Dermis blood vessel endothelial cell (primary cell): ENCODE measurements around the gene PRR33. TPM values are rescaled to one million over a fixed set of nuclear protein-coding genes. Genes with fewer than 3 reads are reported as not detected.

Source experiments
- DNase-seq: peaks from one replicate; pipeline ENCODE4 v3.0.0; 2010
- total RNA-seq: library from RNA; depleted of rRNA; stranded (reverse); fragments of >200 nt; gene quantifications from 2 replicates; pipeline ENCODE4 v1.2.3, GENCODE V29; 2014

PRR33 gene
- total RNA-seq, 1 donor from 2014 or later = not detected

DNA sequence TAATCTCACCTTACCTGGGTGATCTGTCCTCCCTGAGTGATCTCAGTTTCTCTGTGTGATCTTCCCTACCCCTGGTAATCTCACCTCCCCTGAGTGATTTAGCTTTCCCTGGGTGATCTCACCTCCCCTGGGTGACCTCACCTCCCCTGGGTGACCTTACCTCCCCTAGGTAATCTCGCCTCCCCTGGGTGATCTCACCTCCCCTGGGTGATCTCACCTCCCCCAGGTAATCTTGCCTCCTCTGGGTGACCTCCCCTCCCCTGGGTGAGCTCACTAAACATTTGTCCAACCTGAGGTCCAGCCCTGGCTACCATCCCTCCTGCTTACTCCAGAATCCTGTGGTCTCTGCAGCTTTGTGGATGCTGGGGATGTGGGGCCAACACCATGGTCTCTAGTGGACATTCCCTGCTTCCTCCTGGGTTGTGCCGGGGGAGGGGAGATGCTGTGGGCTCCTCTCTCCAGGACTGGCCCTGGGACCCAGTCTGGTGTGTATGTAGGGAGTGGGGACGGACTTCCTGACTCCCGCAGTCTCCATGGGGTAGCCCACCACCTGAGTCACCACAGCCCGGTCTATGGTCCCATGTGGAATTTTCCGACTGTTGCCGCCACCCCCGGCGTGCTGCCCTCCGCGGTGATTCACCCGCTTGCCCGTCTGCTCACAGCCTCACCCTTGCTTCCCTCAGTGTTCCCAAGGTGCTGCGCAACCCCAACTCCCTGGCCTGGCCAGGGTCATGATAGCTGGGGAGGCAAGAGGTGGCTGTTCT, 28.9 kb downstream of the PRR33 start:
- peak; percentile 46 for DNase-seq

DNA sequence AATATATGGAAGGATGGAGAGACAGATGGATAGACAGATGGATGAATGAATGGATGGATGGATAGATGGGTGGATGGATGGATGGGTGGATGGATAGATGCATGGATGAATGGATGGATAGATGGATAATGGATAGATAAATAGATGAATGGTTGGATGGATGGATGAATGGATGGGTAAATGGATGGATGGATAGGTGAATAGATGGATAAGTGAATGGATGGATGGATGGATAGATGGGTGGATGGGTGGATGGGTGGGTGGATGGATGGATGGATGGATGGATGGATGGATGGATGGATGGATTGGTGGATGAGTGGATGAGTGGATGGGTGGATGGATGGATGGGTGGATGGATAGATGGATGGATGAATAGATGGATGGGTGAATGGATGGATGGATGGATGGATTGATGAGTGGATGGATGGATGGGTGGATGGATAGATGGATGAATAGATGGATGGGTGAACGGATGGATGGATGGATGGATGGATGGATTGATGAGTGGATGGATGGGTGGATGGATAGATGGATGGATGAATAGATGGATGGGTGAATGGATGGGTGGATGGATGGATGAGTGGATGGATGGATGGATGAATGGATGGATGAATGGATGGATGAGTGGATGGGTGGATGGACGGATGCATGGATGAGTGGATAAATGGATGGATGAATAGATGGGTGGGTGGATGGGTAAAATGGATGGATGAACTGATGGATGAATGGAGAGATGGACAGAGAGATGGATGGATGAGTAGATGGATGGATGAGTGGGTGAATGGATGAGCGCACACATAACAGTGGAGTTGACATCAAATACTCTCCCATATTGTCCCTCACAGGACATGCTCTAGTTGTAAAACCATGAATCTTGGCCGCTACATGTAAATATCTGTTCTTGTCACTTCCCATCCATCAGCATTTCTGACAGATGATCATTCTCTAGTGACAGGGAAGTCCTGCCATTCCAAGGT, 30.0 kb downstream of the PRR33 start:
- no peak for DNase-seq

DNA sequence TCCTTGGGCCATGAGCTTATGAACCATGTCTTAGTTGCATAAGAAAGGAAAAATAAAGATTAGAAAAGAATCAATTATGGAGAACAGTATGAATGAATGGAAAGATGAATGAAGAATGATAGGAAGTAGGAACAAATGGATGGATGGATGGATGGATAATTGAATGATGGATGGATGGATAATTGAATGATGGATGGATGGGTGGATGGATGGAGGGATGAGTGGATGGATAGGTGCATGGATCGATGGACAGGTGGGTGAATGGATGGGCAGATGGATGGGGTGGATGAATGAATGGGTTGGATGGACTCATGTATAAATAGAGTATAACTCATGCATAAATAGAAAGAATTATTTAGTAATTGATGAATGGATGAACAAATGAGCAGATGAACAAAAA, 31.6 kb downstream of the PRR33 start:
- no peak for DNase-seq

DNA sequence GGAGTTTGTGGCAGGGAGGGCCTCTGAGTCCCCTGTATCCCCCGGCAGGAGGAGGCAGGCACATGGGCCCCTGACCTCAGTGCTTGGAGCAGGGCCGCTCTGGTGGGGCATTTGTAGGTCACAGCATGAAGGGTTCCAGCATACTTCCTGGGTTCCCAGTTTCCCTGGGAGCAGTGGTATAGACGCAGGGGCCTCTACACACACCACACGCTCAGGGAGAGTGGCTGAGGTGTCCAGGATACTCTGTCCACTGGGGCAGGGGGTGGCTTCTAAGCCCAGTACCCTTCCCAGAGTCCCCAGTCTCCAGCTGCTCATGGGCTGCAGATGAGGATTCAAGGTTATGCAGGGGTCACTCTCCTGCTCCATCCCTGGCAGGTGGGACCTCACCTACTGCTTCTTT, 32.7 kb downstream of the PRR33 start:
- no peak for DNase-seq

DNA sequence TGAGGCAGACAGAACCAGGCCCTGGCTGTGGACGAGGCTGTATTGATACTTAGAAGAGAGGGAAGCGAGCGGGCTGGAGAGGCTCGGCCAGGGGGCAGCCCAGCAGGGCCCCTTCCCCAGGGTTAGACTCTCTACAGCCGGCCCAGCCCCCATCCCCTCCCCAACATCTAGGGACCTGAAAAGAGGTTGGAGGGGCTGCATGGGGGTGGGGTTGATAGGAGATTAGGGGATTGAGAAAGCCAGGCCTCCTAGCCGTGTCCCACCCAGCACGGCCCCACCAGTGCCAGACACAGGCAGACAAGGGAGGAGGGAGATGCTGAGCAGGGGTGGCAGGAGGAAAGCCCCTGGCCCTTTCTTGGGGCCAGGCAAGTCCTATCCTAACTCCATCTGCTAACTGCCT, 33.1 kb downstream of the PRR33 start:
- DNase-seq = no peak

DNA sequence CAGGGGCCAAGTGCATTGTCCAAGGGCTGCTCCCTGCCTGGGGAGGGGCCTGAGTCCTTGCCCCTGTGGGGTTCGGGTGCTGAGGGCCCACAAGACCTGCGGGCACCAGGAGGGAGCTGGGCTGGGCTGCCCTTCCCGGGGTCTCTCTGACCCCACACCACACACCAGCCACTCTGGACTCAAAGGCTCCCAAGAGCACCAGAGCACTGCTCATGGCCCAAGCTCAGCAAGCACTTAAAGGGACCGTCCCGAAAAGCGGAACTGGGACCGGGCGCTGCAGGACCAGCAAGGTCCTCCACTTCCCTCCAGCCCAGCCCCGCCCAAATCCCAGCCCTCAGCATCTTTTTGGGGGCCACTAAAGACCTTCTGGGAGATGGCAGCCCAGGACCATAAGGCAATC, 33.5 kb downstream of the PRR33 start:
- no peak for DNase-seq

DNA sequence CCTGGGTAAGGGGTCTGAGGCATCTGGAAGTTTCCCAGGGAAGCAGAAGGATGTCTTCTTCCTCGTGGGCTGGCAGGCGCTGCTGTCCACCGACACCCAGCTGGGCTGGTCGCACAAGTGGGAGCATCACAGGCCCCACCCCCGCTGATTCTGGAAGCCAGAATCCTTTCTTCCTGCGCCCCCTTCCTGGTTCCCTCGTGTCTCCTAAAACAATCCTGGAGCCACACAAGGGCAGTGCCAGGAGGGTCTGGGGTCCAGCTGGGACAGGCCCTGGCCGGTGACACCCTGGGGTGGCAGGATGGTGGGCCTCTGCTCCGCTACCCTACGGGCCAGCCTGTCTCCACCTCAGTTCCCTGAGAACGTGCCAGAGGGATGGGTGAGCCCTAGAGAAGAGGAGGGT, 34.6 kb downstream of the PRR33 start:
- DNase-seq = no peak

DNA sequence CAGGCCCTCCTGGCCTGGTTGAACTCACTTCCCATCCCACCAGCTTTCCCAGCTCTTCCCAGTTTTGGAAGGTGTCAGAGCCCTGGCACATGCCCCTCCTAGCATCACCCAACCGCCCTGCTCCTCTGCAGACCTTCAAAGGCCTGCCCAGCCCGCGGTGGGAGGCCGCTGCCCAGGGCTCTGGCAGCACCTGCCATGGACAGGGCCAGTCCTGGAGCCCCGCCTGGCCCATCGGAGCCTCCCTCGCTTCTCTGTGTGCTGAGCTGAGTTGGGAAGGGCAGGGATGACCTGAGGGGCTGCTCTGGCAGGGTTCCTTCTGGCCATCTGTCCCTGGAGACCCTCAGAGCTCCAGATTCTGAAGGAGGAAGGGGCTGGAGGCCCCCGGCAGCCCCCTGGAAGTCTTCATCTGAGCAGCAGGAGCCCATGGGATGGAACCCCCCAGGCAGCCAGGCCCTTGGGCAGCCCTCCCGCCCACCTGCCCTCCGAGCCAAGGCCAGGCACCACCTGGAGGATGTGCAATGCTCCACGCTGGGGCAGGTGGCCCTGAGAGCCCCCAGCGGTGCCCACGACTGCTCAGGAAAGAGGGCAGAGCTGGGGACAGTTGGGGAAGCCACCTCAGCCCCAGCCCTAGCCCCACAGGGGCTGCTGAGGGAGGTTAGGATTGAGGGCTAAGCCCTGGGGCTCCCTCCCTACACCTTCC, 35.2 kb downstream of the PRR33 start:
- no peak for DNase-seq

DNA sequence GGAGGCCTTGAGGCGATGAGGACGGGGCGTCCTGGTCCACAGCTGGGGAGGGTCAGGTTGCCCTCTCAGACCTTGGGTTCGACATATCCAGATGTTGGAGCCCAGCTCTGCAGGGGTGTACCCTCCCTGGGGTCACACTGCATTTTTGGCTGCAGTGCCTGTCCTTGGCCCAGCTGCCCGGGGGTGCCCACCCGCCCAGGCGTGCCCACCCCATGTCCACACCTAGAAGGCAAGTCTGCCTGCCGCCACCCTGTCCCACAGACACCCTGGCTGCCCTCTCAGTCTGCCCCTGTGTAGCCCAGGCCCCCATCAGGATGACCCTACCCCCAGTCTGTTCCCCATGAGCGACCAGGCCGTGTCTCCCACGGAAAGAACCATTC, 35.8 kb downstream of the PRR33 start:
- DNase-seq = no peak

DNA sequence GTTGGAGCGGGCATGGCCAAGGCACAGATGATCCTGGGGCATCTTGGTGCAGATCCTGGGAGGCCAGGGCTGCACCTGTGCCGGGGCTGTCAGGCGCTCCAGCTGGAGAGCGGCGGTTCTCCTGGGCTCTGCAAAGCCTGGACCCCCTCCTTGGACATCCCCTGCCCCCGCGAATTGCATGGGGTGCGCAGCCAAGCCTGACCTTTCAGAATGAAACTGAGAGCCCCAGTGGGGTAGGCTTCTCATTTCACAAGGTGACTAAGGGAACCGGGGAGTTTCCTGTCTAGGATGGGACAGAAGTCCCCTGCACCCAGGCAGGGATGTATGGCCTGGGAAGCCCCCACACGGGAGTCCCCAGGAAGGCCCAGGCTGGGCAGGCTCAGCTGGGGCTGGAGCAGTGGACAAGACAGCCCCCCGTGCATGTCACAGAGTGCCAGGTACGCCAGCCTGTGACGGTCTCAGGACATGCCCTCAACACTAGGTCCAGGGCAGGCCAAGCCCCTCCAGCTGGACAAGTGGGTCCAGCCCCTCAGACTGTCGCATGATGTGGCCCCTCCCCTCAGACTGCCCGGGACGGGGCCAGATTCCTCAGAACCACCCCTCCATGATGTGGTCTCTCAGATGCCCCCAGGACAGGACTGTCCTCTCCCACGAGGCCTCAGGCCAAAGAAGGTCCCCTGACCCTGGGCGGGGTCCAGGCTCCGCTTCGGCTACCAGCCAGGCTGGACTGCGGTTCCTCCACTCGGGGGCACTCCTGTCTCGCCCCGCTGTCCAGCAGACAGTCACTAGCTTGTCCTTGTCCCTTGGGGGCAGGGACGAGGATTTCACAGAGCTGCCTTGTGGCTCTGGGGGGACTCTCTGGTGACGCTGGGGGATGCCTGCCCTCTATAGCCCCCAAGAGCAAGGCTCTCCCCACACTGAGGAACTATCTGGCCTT, 36.5 kb downstream of the PRR33 start:
- DNase-seq = no peak

DNA sequence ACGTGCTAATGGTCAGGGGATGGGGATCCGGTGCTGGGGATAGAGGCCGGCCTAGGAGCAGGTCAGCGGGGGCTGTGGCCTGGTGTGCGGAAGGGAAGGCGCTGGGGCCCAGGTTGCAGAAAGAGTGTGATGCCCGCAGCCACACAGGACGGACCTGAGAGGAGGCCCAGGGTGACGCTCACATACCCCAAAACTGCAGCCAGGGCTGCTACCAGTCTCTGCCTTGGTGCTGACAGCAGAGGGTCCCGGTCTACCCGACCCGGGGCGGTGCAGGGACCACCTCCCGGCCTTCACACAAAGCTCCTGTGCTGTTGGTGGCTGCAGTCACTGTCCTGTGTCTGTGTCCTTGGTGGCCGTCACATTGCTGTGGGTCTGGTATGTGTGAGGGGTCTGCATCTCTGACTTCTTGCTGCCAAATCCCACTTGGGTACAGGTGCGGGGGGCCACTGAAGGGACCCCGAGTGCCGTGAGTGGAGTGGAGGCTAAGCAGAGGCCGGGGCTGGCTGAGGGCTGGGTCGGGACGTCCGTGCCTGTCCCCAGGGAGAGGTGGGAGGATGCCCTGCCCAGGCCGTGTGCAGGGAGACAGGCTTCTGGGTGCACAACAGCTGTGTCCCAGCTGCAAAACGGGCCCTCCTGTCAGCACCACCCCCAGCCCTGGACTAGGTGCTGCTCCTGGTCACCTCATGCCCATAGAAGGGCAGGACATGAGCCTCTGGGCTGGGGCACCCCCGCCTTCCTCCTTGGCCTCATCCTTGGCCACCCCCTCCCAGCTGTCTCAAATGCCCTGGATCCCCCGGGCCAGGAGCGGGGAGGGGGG, 37.4 kb downstream of the PRR33 start:
- no peak for DNase-seq

DNA sequence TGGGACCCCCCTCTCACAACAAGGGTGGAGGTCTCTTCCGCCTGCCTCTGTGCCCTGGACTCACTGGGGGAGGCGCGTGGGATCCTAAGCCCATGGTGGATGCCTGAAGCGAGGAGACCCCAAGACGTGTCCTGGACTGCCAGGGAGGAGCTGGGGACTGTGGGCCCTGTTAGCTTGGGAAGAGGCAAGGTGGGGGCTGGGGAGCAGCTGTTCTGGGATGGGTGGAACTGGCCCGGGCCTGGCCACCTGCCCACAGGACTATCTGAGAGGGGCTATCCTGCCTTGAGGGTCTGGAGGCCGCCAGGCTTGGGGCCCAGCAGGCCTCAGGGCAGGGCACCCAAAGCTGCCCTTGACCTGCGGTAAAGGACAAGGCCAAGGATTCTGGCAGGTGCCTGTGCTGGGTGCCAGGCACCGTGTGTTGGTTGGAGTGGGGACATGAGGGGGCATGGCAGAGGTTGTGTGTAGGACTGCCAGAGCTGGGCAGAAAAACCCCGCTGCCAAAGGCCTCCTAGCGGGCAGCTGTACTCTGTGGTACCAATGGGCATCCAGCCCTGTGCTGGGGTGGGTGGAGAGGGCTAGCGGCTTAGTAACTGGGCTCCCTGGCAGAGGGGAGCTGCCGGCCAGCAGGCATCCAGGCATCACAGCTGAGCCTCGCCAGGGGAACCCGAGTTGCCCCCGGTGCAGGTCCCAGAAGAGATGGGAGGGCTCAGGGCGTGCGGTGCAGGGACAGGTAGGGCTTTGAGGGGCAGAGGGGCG, 38.1 kb downstream of the PRR33 start:
- no peak for DNase-seq

DNA sequence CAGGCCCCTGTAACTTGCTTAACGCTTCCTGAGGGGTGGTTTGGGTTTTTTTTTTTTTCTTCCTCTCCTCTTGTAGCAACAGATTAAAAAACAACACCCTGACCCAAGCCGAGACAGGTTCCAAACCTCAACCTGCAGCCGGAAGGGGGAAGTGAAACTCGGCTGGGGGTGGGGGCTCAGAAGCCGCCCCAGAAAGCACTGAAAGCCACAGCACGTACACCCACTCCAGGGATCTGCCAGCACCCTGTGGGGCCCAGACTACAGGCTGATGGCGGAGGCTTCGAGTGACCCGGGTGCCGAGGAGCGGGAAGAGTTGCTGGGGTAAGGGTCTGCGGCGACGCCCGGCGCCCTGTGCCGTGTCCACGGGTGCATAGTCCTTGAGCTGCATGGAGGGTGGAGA, 38.8 kb downstream of the PRR33 start, which contains the start of gene LSP1:
Gene LSP1, plus strand, starts transcription at position 208 of the 400 bp plus-strand sequence. Its CDS starts 61 bp downstream, at position 269.
- no peak for DNase-seq

DNA sequence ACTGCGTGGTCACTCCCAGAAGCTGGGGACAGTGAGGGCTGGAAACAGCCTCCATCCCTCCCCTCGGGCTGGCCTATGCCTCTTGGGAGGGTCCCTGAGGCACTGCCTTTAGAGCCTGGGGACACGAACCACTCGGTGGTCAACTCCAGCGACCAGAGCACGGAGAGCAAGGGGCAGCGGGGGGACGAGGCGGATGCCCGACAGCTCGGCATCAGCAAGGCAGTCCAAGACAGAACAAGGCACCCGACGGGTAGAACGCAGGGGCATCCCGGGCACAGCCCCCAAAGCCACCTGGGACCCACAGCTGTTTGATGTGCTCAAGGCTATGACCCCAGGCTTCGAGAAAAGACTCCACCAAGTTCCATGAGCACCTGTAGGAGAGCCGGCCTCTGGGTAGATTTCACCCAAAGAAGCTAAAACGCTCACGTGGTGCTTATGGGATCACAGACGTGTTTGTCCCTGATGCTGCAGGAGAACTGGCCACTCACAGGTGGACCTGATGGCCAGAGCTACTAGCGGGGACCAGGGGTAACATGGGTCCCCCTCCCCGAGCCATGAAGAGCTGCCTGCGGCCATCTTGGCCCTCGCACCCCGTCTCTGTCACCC, 39.3 kb downstream of the PRR33 start:
- DNase-seq = no peak

DNA sequence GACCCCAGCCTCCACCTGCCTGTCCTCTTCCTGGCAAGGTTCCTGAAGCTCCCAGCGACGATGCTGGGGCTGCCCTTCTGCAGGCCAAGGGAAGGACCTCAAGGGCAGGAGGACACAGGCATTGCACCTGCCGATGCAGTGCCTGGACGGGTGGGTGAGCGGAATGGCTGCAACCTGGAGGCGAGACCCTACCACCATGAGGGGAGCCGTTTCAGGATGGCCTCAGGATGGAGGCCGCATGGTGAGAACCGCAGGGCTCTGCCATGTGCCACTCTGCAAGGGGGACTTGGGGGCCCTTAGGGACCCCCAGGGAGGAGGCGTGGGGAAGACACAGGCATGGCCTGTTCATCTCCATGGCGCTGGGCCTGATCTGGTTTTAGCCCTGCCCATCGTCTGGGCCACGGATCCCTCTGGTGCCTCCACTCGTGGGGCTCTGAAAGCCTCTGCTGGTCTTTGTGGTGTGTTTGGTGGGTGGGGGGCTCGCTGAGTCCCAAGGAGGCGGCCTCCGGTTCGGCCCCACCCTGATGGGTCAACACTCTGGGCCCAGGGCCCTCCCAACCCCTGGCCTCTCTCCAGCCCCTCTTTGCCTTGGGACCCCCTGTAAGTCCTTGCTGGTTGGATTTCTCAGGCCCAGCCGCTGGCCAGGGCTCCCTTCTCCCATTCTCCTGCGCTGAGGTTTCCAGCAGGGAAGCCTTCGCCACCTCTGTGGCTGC, 40.1 kb downstream of the PRR33 start:
- DNase-seq = no peak

DNA sequence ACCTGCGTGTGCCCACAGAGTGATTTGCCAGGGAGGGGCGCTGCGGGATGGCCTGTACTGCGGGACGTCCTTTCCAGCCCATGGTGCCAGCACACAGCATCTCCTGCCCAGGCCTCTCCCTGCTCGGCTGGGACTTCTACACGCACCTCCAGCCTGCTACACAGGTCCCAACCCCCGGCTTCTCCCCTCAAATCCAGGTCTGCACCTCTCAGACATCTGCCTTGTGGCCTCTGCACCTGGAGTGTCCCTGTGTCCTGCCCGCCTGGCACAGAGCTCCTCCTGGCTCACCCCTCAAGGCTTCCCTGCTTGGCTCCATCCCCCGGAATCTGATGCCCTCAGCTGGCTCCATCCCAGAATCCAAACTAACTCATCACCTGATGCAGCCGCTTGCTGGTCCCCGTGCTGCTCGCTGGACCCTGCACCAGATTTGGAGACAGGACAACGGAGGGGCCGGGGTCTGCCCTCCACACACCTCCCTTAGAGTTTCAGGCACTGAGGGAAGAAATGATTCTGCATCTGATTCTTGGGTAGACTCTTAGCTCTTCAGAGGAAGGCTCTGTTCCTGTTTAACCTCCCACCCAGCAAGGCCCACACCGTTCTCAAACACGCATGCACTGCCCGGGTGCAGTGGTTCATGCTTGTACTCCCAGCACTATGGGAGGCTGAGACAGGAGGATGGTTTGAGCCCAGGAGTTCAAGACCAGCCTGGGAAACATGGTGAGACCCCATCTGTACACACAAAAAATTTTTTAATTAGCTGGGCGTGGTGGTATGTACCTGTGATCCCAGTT, 42.9 kb downstream of the PRR33 start:
- no peak for DNase-seq

DNA sequence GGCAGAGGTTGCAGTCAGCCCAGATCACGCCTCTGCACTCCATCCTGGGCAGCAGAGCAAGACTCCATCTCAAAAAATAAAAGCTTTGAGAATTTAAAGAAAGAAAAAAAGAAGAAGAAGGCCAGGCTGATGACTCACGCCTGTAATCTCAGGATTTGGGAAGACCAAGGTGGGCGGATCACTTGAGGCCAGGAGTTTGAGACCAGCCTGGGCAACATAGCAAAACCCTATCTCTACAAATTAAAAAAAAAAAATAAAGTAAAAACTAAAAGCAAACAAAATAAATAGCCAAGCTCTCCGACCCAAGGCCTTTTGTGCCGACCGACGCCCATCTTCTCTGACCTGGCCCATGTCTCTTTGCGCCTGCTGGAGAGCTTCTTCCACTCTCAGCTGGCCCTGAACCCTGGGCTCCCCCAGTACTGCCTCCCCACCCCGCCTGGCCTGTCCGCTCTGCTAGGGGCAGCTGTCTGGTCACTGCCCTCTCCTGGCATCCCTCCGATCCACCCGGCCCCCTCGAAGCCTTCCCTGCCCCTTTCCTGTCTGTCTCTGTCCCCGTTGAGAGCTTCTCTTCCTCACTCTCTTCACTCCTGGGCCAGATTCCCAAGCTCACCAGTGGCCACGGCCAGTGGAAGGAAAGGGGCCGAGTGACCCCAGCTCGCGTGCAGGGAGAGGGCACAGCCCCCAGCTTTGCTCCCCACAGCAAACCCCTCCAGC, 43.6 kb downstream of the PRR33 start:
- no peak for DNase-seq
